Measurements from ENCODE around the gene EXOC6. TPM values are rescaled to one million over a fixed set of nuclear protein-coding genes. Genes with fewer than 3 reads are reported as not detected.

EXOC6 gene
- polyA plus RNA-seq, 2 donors = 1.4 to 2.0 TPM

GRCh38 chr10:93071674-93072224, 223.4 kb downstream of the EXOC6 start:
- Histone ChIP-seq H3K9me3 (ENCODE audit: control insufficient read depth in 2 of 2, insufficient read depth in 1 of 2, low read depth in 1 of 2, low read length in 1 of 2) (peaks cover 0 to 1% of the 10 kb centered on the region in 2 donors), H3K36me3 (ENCODE audit: control insufficient read depth in 2 of 2, insufficient read depth in 2 of 2, low read length in 1 of 2) (no peaks in the 10 kb centered on the region), H3K4me1 (ENCODE audit: control insufficient read depth in 2 of 2, insufficient read depth in 2 of 2, low read length in 1 of 2) (peaks cover 9 to 19% of the 10 kb centered on the region in 2 donors), H3K27ac (ENCODE audit: low read depth in 2 of 2, low read length in 1 of 2) (no peak overlapping the region), H3K4me3 (ENCODE audit: low read depth in 1 of 2, low read length in 2 of 2) (peak overlapping the region; percentile 3 to 29), H3K27me3 (ENCODE audit: control insufficient read depth in 1 of 2, insufficient read depth in 2 of 2, low read length in 2 of 2) (peaks cover 29 to 40% of the 10 kb centered on the region in 2 donors)
- WGBS, 2 donors = 5% methylated on average over 37 of the region's 37 CpGs

- peaks cover 0 to 1% of the 10 kb centered on the region in 2 donors for H3K9me3 ChIP-seq (ENCODE audit: control insufficient read depth in 2 of 2, insufficient read depth in 1 of 2, low read depth in 1 of 2, low read length in 1 of 2)
- H3K27ac ChIP-seq (ENCODE audit: low read depth in 2 of 2, low read length in 1 of 2) = no peak overlapping the region
- no peaks in the 10 kb centered on the region for H3K36me3 ChIP-seq (ENCODE audit: control insufficient read depth in 2 of 2, insufficient read depth in 2 of 2, low read length in 1 of 2)
- H3K4me1 ChIP-seq (ENCODE audit: control insufficient read depth in 2 of 2, insufficient read depth in 2 of 2, low read length in 1 of 2) = peaks cover 9 to 19% of the 10 kb centered on the region in 2 donors
- peak overlapping the region; percentile 3 to 29 for H3K4me3 ChIP-seq (ENCODE audit: low read depth in 1 of 2, low read length in 2 of 2)
- peaks cover 27 to 40% of the 10 kb centered on the region in 2 donors for H3K27me3 ChIP-seq (ENCODE audit: control insufficient read depth in 1 of 2, insufficient read depth in 2 of 2, low read length in 2 of 2)
- 1% methylated on average over 27 of the region's 27 CpGs for WGBS, 2 donors
Observed at GRCh38 chr10:93072225-93072712, 223.9 kb downstream of the EXOC6 start.

- Histone ChIP-seq H3K4me3 (ENCODE audit: low read depth in 1 of 2, low read length in 2 of 2) (peak overlapping the region in 1 of 2 donors; percentile 33), H3K27me3 (ENCODE audit: control insufficient read depth in 1 of 2, insufficient read depth in 2 of 2, low read length in 2 of 2) (peaks cover 26 to 40% of the 10 kb centered on the region in 2 donors), H3K27ac (ENCODE audit: low read depth in 2 of 2, low read length in 1 of 2) (no peak overlapping the region), H3K4me1 (ENCODE audit: control insufficient read depth in 2 of 2, insufficient read depth in 2 of 2, low read length in 1 of 2) (peaks cover 9 to 19% of the 10 kb centered on the region in 2 donors), H3K9me3 (ENCODE audit: control insufficient read depth in 2 of 2, insufficient read depth in 1 of 2, low read depth in 1 of 2, low read length in 1 of 2) (peaks cover 0 to 1% of the 10 kb centered on the region in 2 donors), H3K36me3 (ENCODE audit: control insufficient read depth in 2 of 2, insufficient read depth in 2 of 2, low read length in 1 of 2) (no peaks in the 10 kb centered on the region)
- WGBS, 2 donors = 4% methylated on average over 33 to 34 of the region's 34 CpGs
Observed at GRCh38 chr10:93072713-93073538, 224.6 kb downstream of the EXOC6 start.

GRCh38 chr10:93073539-93074146, 225.3 kb downstream of the EXOC6 start, which contains the start of gene CYP26A1:
CYP26A1 (plus strand) TSS chr10:93073893; CDS start chr10:93073935, 42 bp downstream.
- Histone ChIP-seq H3K4me3 (ENCODE audit: low read depth in 1 of 2, low read length in 2 of 2) (peak within 1 kb of the TSS in 1 of 2 donors; percentile 33), H3K27me3 (ENCODE audit: control insufficient read depth in 1 of 2, insufficient read depth in 2 of 2, low read length in 2 of 2) (peaks cover 19 to 40% of the 10 kb centered on the region in 2 donors), H3K36me3 (ENCODE audit: control insufficient read depth in 2 of 2, insufficient read depth in 2 of 2, low read length in 1 of 2) (no peaks in the 10 kb centered on the region), H3K9me3 (ENCODE audit: control insufficient read depth in 2 of 2, insufficient read depth in 1 of 2, low read depth in 1 of 2, low read length in 1 of 2) (peaks cover 0 to 1% of the 10 kb centered on the region in 2 donors), H3K27ac (ENCODE audit: low read depth in 2 of 2, low read length in 1 of 2) (no peak within 1 kb of the TSS), H3K4me1 (ENCODE audit: control insufficient read depth in 2 of 2, insufficient read depth in 2 of 2, low read length in 1 of 2) (peaks cover 7 to 14% of the 10 kb centered on the region in 2 donors)
- WGBS, 2 donors = 0 to 1% methylated on average over 37 to 52 of the region's 52 CpGs

GRCh38 chr10:93074147-93074596, 225.9 kb downstream of the EXOC6 start:
- WGBS, 2 donors = 1 to 2% methylated on average over 36 to 40 of the region's 40 CpGs
- H3K27ac ChIP-seq (ENCODE audit: low read depth in 2 of 2, low read length in 1 of 2) = no peak overlapping the region
- H3K9me3 ChIP-seq (ENCODE audit: control insufficient read depth in 2 of 2, insufficient read depth in 1 of 2, low read depth in 1 of 2, low read length in 1 of 2) = no peaks in the 10 kb centered on the region
- H3K36me3 ChIP-seq (ENCODE audit: control insufficient read depth in 2 of 2, insufficient read depth in 2 of 2, low read length in 1 of 2) = no peaks in the 10 kb centered on the region
- H3K4me1 ChIP-seq (ENCODE audit: control insufficient read depth in 2 of 2, insufficient read depth in 2 of 2, low read length in 1 of 2) = peaks cover 7 to 14% of the 10 kb centered on the region in 2 donors
- H3K4me3 ChIP-seq (ENCODE audit: low read depth in 1 of 2, low read length in 2 of 2) = peak overlapping the region in 1 of 2 donors; percentile 33
- H3K27me3 ChIP-seq (ENCODE audit: control insufficient read depth in 1 of 2, insufficient read depth in 2 of 2, low read length in 2 of 2) = peaks cover 14 to 40% of the 10 kb centered on the region in 2 donors

- Histone ChIP-seq H3K4me1 (ENCODE audit: control insufficient read depth in 2 of 2, insufficient read depth in 2 of 2, low read length in 1 of 2) (peaks cover 7 to 14% of the 10 kb centered on the region in 2 donors), H3K27ac (ENCODE audit: low read depth in 2 of 2, low read length in 1 of 2) (no peak overlapping the region), H3K27me3 (ENCODE audit: control insufficient read depth in 1 of 2, insufficient read depth in 2 of 2, low read length in 2 of 2) (peaks cover 12 to 40% of the 10 kb centered on the region in 2 donors), H3K36me3 (ENCODE audit: control insufficient read depth in 2 of 2, insufficient read depth in 2 of 2, low read length in 1 of 2) (no peaks in the 10 kb centered on the region), H3K4me3 (ENCODE audit: low read depth in 1 of 2, low read length in 2 of 2) (no peak overlapping the region), H3K9me3 (ENCODE audit: control insufficient read depth in 2 of 2, insufficient read depth in 1 of 2, low read depth in 1 of 2, low read length in 1 of 2) (no peaks in the 10 kb centered on the region)
- WGBS, 2 donors = 5 to 7% methylated on average over 66 to 67 of the region's 67 CpGs
Observed at GRCh38 chr10:93074597-93075368, 226.5 kb downstream of the EXOC6 start.

- H3K4me1 ChIP-seq (ENCODE audit: control insufficient read depth in 2 of 2, insufficient read depth in 2 of 2, low read length in 1 of 2) = peaks cover 7 to 14% of the 10 kb centered on the region in 2 donors
- no peaks in the 10 kb centered on the region for H3K9me3 ChIP-seq (ENCODE audit: control insufficient read depth in 2 of 2, insufficient read depth in 1 of 2, low read depth in 1 of 2, low read length in 1 of 2)
- WGBS, 2 donors = 27 to 36% methylated on average over 25 of the region's 25 CpGs
Observed at GRCh38 chr10:93075369-93076221, 227.3 kb downstream of the EXOC6 start.

GRCh38 chr10:93076871-93077270, 228.6 kb downstream of the EXOC6 start:
- WGBS, 2 donors = 55 to 59% methylated on average over 2 of the region's 2 CpGs
- H3K27me3 ChIP-seq (ENCODE audit: control insufficient read depth in 1 of 2, insufficient read depth in 2 of 2, low read length in 2 of 2) = peaks cover 5 to 31% of the 10 kb centered on the region in 2 donors
- no peaks in the 10 kb centered on the region for H3K9me3 ChIP-seq (ENCODE audit: control insufficient read depth in 2 of 2, insufficient read depth in 1 of 2, low read depth in 1 of 2, low read length in 1 of 2)
- no peak overlapping the region for H3K4me3 ChIP-seq (ENCODE audit: low read depth in 1 of 2, low read length in 2 of 2)
- peaks cover 7 to 14% of the 10 kb centered on the region in 2 donors for H3K4me1 ChIP-seq (ENCODE audit: control insufficient read depth in 2 of 2, insufficient read depth in 2 of 2, low read length in 1 of 2)
- no peaks in the 10 kb centered on the region for H3K36me3 ChIP-seq (ENCODE audit: control insufficient read depth in 2 of 2, insufficient read depth in 2 of 2, low read length in 1 of 2)
- H3K27ac ChIP-seq (ENCODE audit: low read depth in 2 of 2, low read length in 1 of 2) = no peak overlapping the region

More at GRCh38 chr10:93075369-93076221, 227.3 kb downstream of the EXOC6 start:
- Histone ChIP-seq H3K4me3 (ENCODE audit: low read depth in 1 of 2, low read length in 2 of 2) (no peak overlapping the region), H3K27ac (ENCODE audit: low read depth in 2 of 2, low read length in 1 of 2) (no peak overlapping the region), H3K27me3 (ENCODE audit: control insufficient read depth in 1 of 2, insufficient read depth in 2 of 2, low read length in 2 of 2) (peaks cover 11 to 40% of the 10 kb centered on the region in 2 donors), H3K36me3 (ENCODE audit: control insufficient read depth in 2 of 2, insufficient read depth in 2 of 2, low read length in 1 of 2) (no peaks in the 10 kb centered on the region)
